Measurements from ENCODE around the gene MTMR10.

Gene MTMR10

GRCh38 chr15:30923429-30923828 is 68.0 kb downstream of the MTMR10 start:
- Histone ChIP-seq H2BK12ac (ENCODE audit: low read length in 2 of 2) (no peak overlapping the region), H3K9me3 (ENCODE audit: control insufficient read depth, low read length) (no peaks in the 10 kb centered on the region), H3K18ac (ENCODE audit: low read depth in 1 of 2, low read length in 2 of 2) (no peak overlapping the region), H2BK15ac (ENCODE audit: low read depth, poor library complexity, severe bottlenecking) (no peak overlapping the region), H3K4me2 (ENCODE audit: low read length, poor library complexity, severe bottlenecking) (no peak overlapping the region), H2BK5ac (ENCODE audit: low read depth, low read length, poor library complexity, severe bottlenecking) (no peak overlapping the region), H3K27ac (ENCODE audit: low read length, poor library complexity, severe bottlenecking) (peak overlapping the region; percentile 94), H3K4me3 (ENCODE audit: insufficient read depth in 1 of 2, low read depth in 1 of 2, low read length in 2 of 2) (no peak overlapping the region), H4K8ac (ENCODE audit: low read length) (no peak overlapping the region), H3K23ac (ENCODE audit: low read length in 2 of 2) (no peak overlapping the region), H2AK5ac (ENCODE audit: low read length, severe bottlenecking) (peak overlapping the region; percentile 73), H4K91ac (ENCODE audit: low read length) (no peak overlapping the region), H3K4me1 (ENCODE audit: control insufficient read depth, insufficient read depth, low read depth, low read length) (peaks cover 37% of the 10 kb centered on the region), H2AFZ (ENCODE audit: low read depth, low read length) (no peak overlapping the region), H3K36me3 (ENCODE audit: control insufficient read depth in 1 of 2, insufficient read depth in 2 of 2, low read depth in 1 of 2, low read length in 2 of 2) (peaks cover 40 to 91% of the 10 kb centered on the region in 2 experiments), H3K14ac (ENCODE audit: low read length in 2 of 2) (no peak overlapping the region), H2BK120ac (ENCODE audit: low read depth, low read length) (no peak overlapping the region), H3K9ac (ENCODE audit: low read length) (no peak overlapping the region), H3K4ac (ENCODE audit: low read depth in 1 of 2, low read length in 2 of 2) (no peak overlapping the region), H3K79me1 (replicated peaks; ENCODE audit: low read length, poor library complexity, severe bottlenecking) (peaks cover 4% of the 10 kb centered on the region), H3K27me3 (ENCODE audit: control insufficient read depth in 1 of 2, insufficient read depth in 1 of 2, low read length in 2 of 2) (no peaks in the 10 kb centered on the region)
- 95% methylated on average over 7 of the region's 7 CpGs for WGBS
- no peak for DNase-seq

GRCh38 chr15:30922480-30923311 is 68.7 kb downstream of the MTMR10 start:
- no peak overlapping the region for H2BK12ac ChIP-seq (ENCODE audit: low read length in 2 of 2)
- H3K27ac ChIP-seq (ENCODE audit: low read length, poor library complexity, severe bottlenecking): peak overlapping the region; percentile 94
- WGBS: 82% methylated on average over 14 of the region's 14 CpGs

GRCh38 chr15:30921781-30922479 is 69.5 kb downstream of the MTMR10 start:
- Histone ChIP-seq H3K27me3 (ENCODE audit: control insufficient read depth in 1 of 2, insufficient read depth in 1 of 2, low read length in 2 of 2) (no peaks in the 10 kb centered on the region), H2AFZ (ENCODE audit: low read depth, low read length) (no peak overlapping the region), H4K91ac (ENCODE audit: low read length) (no peak overlapping the region), H3K27ac (ENCODE audit: low read length, poor library complexity, severe bottlenecking) (peak overlapping the region; percentile 94), H2BK15ac (ENCODE audit: low read depth, poor library complexity, severe bottlenecking) (no peak overlapping the region), H3K36me3 (ENCODE audit: control insufficient read depth in 1 of 2, insufficient read depth in 2 of 2, low read depth in 1 of 2, low read length in 2 of 2) (peaks cover 33 to 93% of the 10 kb centered on the region in 2 experiments), H3K4me2 (ENCODE audit: low read length, poor library complexity, severe bottlenecking) (no peak overlapping the region), H3K4me1 (ENCODE audit: control insufficient read depth, insufficient read depth, low read depth, low read length) (peaks cover 31% of the 10 kb centered on the region), H3K9me3 (ENCODE audit: control insufficient read depth, low read length) (no peaks in the 10 kb centered on the region), H3K79me1 (replicated peaks; ENCODE audit: low read length, poor library complexity, severe bottlenecking) (peaks cover 10% of the 10 kb centered on the region), H4K8ac (ENCODE audit: low read length) (no peak overlapping the region), H3K18ac (ENCODE audit: low read depth in 1 of 2, low read length in 2 of 2) (no peak overlapping the region), H2BK5ac (ENCODE audit: low read depth, low read length, poor library complexity, severe bottlenecking) (peak overlapping the region; percentile 74), H3K4ac (ENCODE audit: low read depth in 1 of 2, low read length in 2 of 2) (no peak overlapping the region), H3K14ac (ENCODE audit: low read length in 2 of 2) (no peak overlapping the region), H3K4me3 (ENCODE audit: insufficient read depth in 1 of 2, low read depth in 1 of 2, low read length in 2 of 2) (no peak overlapping the region), H2BK12ac (ENCODE audit: low read length in 2 of 2) (no peak overlapping the region), H2BK120ac (ENCODE audit: low read depth, low read length) (no peak overlapping the region), H3K9ac (ENCODE audit: low read length) (no peak overlapping the region), H2AK5ac (ENCODE audit: low read length, severe bottlenecking) (peak overlapping the region; percentile 15), H3K23ac (ENCODE audit: low read length in 2 of 2) (no peak overlapping the region)
- WGBS: 90% methylated on average over 9 of the region's 9 CpGs
- DNase-seq: no peak

More at GRCh38 chr15:30922480-30923311, 68.7 kb downstream of the MTMR10 start:
- no peak overlapping the region for H3K4me3 ChIP-seq (ENCODE audit: insufficient read depth in 1 of 2, low read depth in 1 of 2, low read length in 2 of 2)
- H3K4ac ChIP-seq (ENCODE audit: low read depth in 1 of 2, low read length in 2 of 2): no peak overlapping the region
- H2AFZ ChIP-seq (ENCODE audit: low read depth, low read length): no peak overlapping the region
- H3K4me2 ChIP-seq (ENCODE audit: low read length, poor library complexity, severe bottlenecking): no peak overlapping the region
- H3K27me3 ChIP-seq (ENCODE audit: control insufficient read depth in 1 of 2, insufficient read depth in 1 of 2, low read length in 2 of 2): no peaks in the 10 kb centered on the region
- peak; percentile 2 for DNase-seq
- H3K9ac ChIP-seq (ENCODE audit: low read length): no peak overlapping the region
- no peak overlapping the region for H4K8ac ChIP-seq (ENCODE audit: low read length)
- peaks cover 38 to 93% of the 10 kb centered on the region in 2 experiments for H3K36me3 ChIP-seq (ENCODE audit: control insufficient read depth in 1 of 2, insufficient read depth in 2 of 2, low read depth in 1 of 2, low read length in 2 of 2)
- no peak overlapping the region for H3K18ac ChIP-seq (ENCODE audit: low read depth in 1 of 2, low read length in 2 of 2)
- H3K79me1 ChIP-seq (replicated peaks; ENCODE audit: low read length, poor library complexity, severe bottlenecking): peaks cover 7% of the 10 kb centered on the region
- no peaks in the 10 kb centered on the region for H3K9me3 ChIP-seq (ENCODE audit: control insufficient read depth, low read length)
- peak overlapping the region; percentile 67 for H2BK5ac ChIP-seq (ENCODE audit: low read depth, low read length, poor library complexity, severe bottlenecking)
- no peak overlapping the region for H4K91ac ChIP-seq (ENCODE audit: low read length)
- peaks cover 33% of the 10 kb centered on the region for H3K4me1 ChIP-seq (ENCODE audit: control insufficient read depth, insufficient read depth, low read depth, low read length)
- H2BK120ac ChIP-seq (ENCODE audit: low read depth, low read length): no peak overlapping the region
- H2BK15ac ChIP-seq (ENCODE audit: low read depth, poor library complexity, severe bottlenecking): no peak overlapping the region
- peak overlapping the region; percentile 98 for H2AK5ac ChIP-seq (ENCODE audit: low read length, severe bottlenecking)
- no peak overlapping the region for H3K14ac ChIP-seq (ENCODE audit: low read length in 2 of 2)
- no peak overlapping the region for H3K23ac ChIP-seq (ENCODE audit: low read length in 2 of 2)

- Histone ChIP-seq H3K9ac (ENCODE audit: low read length) (no peak overlapping the region), H3K79me1 (replicated peaks; ENCODE audit: low read length, poor library complexity, severe bottlenecking) (peaks cover 15% of the 10 kb centered on the region), H3K36me3 (ENCODE audit: control insufficient read depth in 1 of 2, insufficient read depth in 2 of 2, low read depth in 1 of 2, low read length in 2 of 2) (peaks cover 29 to 93% of the 10 kb centered on the region in 2 experiments), H2BK5ac (ENCODE audit: low read depth, low read length, poor library complexity, severe bottlenecking) (peak overlapping the region; percentile 84), H3K27ac (ENCODE audit: low read length, poor library complexity, severe bottlenecking) (peak overlapping the region; percentile 94), H3K4me3 (ENCODE audit: insufficient read depth in 1 of 2, low read depth in 1 of 2, low read length in 2 of 2) (no peak overlapping the region), H3K4me1 (ENCODE audit: control insufficient read depth, insufficient read depth, low read depth, low read length) (peaks cover 31% of the 10 kb centered on the region), H2BK15ac (ENCODE audit: low read depth, poor library complexity, severe bottlenecking) (no peak overlapping the region), H3K4ac (ENCODE audit: low read depth in 1 of 2, low read length in 2 of 2) (no peak overlapping the region), H2BK12ac (ENCODE audit: low read length in 2 of 2) (no peak overlapping the region), H3K4me2 (ENCODE audit: low read length, poor library complexity, severe bottlenecking) (no peak overlapping the region), H3K9me3 (ENCODE audit: control insufficient read depth, low read length) (no peaks in the 10 kb centered on the region), H3K27me3 (ENCODE audit: control insufficient read depth in 1 of 2, insufficient read depth in 1 of 2, low read length in 2 of 2) (no peaks in the 10 kb centered on the region), H4K91ac (ENCODE audit: low read length) (no peak overlapping the region), H3K14ac (ENCODE audit: low read length in 2 of 2) (no peak overlapping the region), H3K23ac (ENCODE audit: low read length in 2 of 2) (no peak overlapping the region), H4K8ac (ENCODE audit: low read length) (no peak overlapping the region), H2AFZ (ENCODE audit: low read depth, low read length) (no peak overlapping the region), H2AK5ac (ENCODE audit: low read length, severe bottlenecking) (peak overlapping the region; percentile 83), H3K18ac (ENCODE audit: low read depth in 1 of 2, low read length in 2 of 2) (no peak overlapping the region), H2BK120ac (ENCODE audit: low read depth, low read length) (no peak overlapping the region)
- WGBS: 95% methylated on average over 3 of the region's 4 CpGs
- DNase-seq: no peak
Measured at GRCh38 chr15:30921106-30921505, 70.3 kb downstream of the MTMR10 start.
